Activated T-helper 17 cell treated with anti-CD3 and anti-CD28 coated beads, Interleukin-2, amount 50 U/mL, for 72 hours (primary cell): Measurements from ENCODE around the gene SLC22A12. TPM values are rescaled to one million over a fixed set of nuclear protein-coding genes. Genes with fewer than 3 reads are reported as not detected.

Experiments
- ATAC-seq: fragments of 150-1000 bp; cut with Tn5 transposase; replicated peaks from 2 replicates; pipeline ENCODE4 v1.10.0; 2021; ENCODE audit warnings: mild to moderate bottlenecking, moderate library complexity
- H3K27ac Mint-ChIP-seq: one replicate; pipeline ENCODE4 v1.8.0; 2022; ENCODE audit warnings: mixed read lengths
- H3K27me3 Mint-ChIP-seq: one replicate; pipeline ENCODE4 v1.8.0; 2022; ENCODE audit warnings: mixed read lengths
- H3K36me3 Mint-ChIP-seq: one replicate; pipeline ENCODE4 v1.8.0; 2022; ENCODE audit warnings: low read depth, mild to moderate bottlenecking, mixed read lengths
- H3K4me1 Mint-ChIP-seq: one replicate; pipeline ENCODE4 v1.8.0; 2022; ENCODE audit warnings: mixed read lengths
- H3K4me3 Mint-ChIP-seq: one replicate; pipeline ENCODE4 v1.8.0; 2022; ENCODE audit warnings: mild to moderate bottlenecking, mixed read lengths
- H3K9me3 Mint-ChIP-seq: one replicate; pipeline ENCODE4 v1.8.0; 2022; ENCODE audit warnings: mixed read lengths
- total RNA-seq, 2 donors: library from RNA; stranded (reverse); gene quantifications; one replicate each; pipeline ENCODE4 v1.2.3, GENCODE V29; 2022

The SLC22A12 gene
- total RNA-seq = not detected

DNA sequence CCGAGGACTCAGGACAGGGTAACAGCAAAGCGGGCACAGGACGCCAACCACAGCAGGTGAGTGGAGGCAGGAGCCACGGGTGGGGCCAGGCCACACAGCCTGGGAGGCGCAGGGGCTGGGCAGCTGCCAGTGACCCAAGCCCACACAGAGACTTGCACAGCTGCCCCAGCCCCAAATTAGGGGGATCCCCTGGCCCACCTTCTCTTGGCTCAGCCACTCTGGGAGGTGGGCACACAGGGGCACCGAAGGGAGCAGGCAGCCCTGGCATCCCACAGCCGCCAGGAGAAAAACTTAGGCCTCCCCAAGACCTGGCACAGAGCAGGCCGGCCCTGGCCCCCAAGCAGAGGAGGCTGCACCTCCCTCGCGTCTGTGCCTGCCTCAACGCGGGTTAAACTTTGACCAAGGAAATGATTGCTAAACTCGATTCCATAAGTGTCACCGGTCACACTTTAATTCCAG, at the start of gene SLC22A12:
TSS of gene SLC22A12 (plus strand) at position 458 of the 459 bp plus-strand sequence. CDS start 337 bp downstream, outside the sequence.
- peaks cover 22% of the 10 kb centered on the region for H3K27me3 Mint-ChIP-seq
- no peak for ATAC-seq
- H3K36me3 Mint-ChIP-seq = no peaks in the 10 kb centered on the region
- H3K9me3 Mint-ChIP-seq = peaks cover 14% of the 10 kb centered on the region
- no peaks in the 10 kb centered on the region for H3K4me1 Mint-ChIP-seq
- H3K4me3 Mint-ChIP-seq = no peak within 1 kb of the TSS
- no peak within 1 kb of the TSS for H3K27ac Mint-ChIP-seq

DNA sequence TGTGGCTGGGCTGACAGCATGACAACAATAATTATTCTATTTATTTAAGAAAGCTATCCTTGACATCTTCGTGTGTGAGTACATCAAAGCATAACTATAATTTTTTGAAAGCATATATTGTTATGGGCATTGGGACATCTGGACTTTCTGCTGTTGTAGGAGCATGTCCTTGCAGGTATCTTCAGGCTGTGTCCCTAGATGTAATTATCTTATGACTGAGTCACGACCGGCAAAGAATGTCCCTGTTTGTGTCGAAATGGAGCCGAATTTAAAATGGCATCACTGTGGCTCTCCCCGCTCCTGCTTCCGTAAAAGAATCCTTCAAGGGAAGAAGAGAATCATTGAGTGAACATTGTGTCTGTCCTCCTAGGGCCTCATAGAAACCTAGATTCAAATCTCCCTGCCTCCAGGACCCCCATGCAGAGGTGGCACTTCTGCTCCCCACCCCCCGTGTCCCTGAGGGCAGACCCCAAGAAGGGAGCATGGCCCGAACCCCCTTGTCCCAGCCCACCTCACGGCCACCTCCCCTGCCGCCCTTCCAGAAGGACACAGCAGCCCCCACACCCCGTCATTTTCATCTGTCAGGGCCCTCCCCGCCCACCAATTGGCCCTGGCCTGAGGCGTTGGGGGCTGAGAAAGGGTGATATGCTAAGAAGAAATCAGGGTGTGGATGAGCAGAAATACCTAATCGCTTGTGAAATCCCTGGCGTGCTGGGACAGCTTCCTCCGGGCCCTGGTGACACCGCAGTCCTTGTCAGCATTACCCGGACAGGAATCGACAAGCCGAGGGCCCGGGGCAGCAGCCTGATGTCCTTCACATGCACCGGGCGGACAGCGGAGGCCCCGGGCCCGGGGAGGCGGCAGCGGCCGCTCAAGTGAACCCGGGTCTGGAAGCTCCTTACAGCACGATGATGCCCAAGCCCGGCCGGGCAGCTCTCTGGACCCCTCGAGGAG, 48.6 kb upstream of the SLC22A12 start:
- no peaks in the 10 kb centered on the region for H3K36me3 Mint-ChIP-seq
- no peak for ATAC-seq
- H3K9me3 Mint-ChIP-seq = no peaks in the 10 kb centered on the region
- H3K27me3 Mint-ChIP-seq = peaks cover 23% of the 10 kb centered on the region
- no peaks in the 10 kb centered on the region for H3K4me1 Mint-ChIP-seq
- no peak overlapping the region for H3K4me3 Mint-ChIP-seq
- H3K27ac Mint-ChIP-seq = no peak overlapping the region

DNA sequence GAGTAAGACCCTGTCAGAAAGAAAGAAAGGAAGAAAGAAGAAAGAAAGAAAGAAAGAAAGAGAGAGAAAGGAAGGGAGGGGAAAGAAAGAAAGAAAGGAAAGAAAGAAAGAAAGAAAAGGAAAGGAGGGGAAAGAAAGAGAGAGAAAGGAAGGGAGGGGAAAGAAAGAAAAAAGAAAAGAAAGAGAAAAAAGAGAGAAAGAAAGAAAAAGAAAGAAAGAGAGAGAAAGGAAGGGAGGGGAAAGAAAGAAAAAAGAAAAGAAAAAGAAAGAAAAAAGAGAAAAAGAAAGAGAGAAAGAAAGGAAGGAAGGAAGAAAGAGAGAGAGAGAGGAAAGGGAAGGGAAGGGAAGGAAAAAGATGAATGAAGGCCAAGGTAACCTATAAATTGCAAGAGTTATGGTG, 47.2 kb upstream of the SLC22A12 start:
- Mint-ChIP-seq H3K27me3 (peaks cover 15% of the 10 kb centered on the region), H3K4me3 (no peak overlapping the region), H3K9me3 (no peaks in the 10 kb centered on the region), H3K36me3 (no peaks in the 10 kb centered on the region), H3K27ac (no peak overlapping the region), H3K4me1 (no peaks in the 10 kb centered on the region)
- no peak for ATAC-seq

DNA sequence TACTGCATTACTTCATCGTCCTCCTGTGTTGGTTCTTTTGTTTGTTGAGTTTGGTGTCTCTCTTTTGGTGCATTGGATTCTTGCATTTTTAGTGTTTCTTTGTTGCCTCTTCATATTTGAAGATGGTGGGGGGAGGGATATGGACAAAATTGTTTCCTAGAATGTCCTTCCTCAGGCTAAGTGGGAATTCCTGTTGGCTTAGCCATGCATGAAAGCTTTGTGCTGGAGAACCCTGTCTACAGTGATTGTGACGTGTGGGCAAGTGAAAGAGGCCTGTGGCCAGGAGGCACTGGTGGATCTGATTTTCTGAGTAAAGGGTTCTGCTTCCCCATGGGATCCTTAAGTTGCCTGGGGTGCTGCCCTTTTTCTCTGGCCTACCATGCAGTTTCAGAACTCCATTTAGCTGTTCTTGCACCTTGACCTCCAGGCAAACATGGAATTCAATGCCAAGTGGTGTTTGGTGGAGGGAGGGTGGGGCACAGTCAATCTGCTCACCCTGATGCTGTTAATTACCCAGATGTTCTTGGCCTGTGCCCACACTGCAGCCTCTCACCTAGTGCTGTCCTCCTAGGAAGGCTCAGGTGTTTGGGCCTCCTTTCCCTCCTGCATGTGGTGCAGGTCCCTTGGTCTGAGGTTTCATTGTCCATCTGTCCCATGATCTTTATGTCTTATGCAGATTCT, 46.3 kb upstream of the SLC22A12 start:
- Mint-ChIP-seq H3K9me3 (no peaks in the 10 kb centered on the region), H3K4me1 (no peaks in the 10 kb centered on the region), H3K27me3 (peaks cover 9% of the 10 kb centered on the region), H3K4me3 (no peak overlapping the region), H3K27ac (no peak overlapping the region), H3K36me3 (no peaks in the 10 kb centered on the region)
- ATAC-seq = no peak

DNA sequence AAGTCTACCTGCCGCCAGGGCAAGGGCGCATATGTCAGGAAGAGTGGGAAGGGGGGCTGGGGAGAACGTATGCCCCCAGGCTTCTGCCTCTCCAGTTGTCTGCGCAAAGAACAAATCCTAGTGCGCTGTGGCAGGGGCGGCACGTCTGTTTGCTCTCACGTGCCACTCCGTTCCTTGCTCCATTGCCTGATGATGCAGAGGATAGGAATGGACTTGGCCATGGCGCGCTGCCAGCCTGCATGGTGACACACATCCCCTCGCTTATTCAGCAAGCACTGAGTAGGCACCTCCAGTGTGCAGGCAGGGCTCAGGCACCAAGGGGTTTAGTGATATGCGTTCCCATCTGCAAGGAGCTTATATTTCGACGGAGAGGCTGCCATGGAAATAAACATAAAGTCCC, 45.4 kb upstream of the SLC22A12 start:
- Mint-ChIP-seq H3K27me3 (peaks cover 9% of the 10 kb centered on the region), H3K27ac (no peak overlapping the region), H3K9me3 (no peaks in the 10 kb centered on the region), H3K4me3 (no peak overlapping the region), H3K4me1 (no peaks in the 10 kb centered on the region), H3K36me3 (no peaks in the 10 kb centered on the region)
- no peak for ATAC-seq

DNA sequence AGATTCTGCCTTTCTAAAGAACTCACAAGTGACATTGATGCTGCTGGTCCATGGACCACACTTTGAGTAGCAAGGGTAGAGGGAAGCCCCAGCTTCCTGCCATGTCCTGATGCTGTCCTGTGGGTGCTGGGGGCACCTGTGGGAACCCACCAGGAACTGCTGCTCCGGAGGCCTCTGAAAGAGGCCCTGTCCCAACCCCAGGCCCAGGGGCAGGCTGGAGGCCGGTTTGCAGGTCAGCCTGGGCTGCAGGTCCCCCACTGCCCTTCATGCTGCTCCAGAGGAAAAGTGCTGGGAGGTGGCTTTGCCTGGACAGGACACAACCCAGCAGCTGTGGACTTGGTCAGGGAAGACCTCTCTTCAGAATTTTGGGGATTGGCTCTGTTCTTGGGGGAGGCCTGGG, 44.8 kb upstream of the SLC22A12 start:
- no peak overlapping the region for H3K4me3 Mint-ChIP-seq
- H3K36me3 Mint-ChIP-seq = no peaks in the 10 kb centered on the region
- no peak for ATAC-seq

DNA sequence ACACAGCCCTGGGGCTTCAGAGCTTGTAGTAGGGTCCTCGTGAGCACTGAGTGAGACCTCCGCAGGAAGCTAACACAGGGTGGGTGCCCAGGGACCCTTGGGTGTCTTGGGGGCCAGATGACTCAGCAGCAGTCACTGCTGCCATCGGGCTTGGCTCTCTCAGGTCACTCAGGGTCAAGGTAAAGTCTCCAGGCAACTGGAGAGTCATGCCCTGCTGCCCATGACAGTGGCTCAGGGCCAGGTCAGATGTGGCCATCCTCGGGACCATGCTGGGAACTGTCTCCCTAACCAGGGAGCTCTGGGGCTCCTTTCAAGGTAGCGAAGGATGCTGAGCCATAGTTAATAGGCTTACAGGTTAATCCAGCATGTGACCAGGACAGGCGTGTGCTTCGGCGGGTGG, 44.4 kb upstream of the SLC22A12 start:
- Mint-ChIP-seq H3K9me3 (no peaks in the 10 kb centered on the region), H3K27me3 (peaks cover 6% of the 10 kb centered on the region), H3K27ac (no peak overlapping the region), H3K36me3 (no peaks in the 10 kb centered on the region), H3K4me3 (no peak overlapping the region), H3K4me1 (no peaks in the 10 kb centered on the region)
- ATAC-seq = no peak

More for the DNA sequence above, 44.8 kb upstream of the SLC22A12 start:
- Mint-ChIP-seq H3K9me3 (no peaks in the 10 kb centered on the region), H3K27ac (no peak overlapping the region), H3K4me1 (no peaks in the 10 kb centered on the region), H3K27me3 (peaks cover 9% of the 10 kb centered on the region)

DNA sequence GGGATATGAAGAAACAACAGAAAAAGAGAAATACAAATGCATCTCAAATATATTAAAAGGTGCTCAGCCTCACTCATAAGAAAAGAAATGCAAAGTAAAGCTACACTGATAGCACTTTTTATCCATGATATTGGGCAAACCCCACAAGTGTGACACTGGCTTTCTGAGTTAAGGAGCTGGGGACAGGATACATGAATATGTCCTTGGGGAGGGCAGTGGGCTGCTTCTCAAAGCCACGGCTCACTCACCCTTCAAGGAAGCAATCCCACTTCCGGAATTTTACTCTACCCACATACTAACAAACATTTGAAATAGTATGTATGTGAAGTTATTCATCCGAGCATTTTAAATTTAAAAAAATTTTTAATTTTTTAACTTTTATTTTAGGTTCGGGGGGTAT, 41.1 kb upstream of the SLC22A12 start:
- Mint-ChIP-seq H3K36me3 (no peaks in the 10 kb centered on the region), H3K27me3 (peaks cover 3% of the 10 kb centered on the region), H3K27ac (no peak overlapping the region), H3K4me3 (no peak overlapping the region), H3K4me1 (no peaks in the 10 kb centered on the region), H3K9me3 (no peaks in the 10 kb centered on the region)
- ATAC-seq = no peak

DNA sequence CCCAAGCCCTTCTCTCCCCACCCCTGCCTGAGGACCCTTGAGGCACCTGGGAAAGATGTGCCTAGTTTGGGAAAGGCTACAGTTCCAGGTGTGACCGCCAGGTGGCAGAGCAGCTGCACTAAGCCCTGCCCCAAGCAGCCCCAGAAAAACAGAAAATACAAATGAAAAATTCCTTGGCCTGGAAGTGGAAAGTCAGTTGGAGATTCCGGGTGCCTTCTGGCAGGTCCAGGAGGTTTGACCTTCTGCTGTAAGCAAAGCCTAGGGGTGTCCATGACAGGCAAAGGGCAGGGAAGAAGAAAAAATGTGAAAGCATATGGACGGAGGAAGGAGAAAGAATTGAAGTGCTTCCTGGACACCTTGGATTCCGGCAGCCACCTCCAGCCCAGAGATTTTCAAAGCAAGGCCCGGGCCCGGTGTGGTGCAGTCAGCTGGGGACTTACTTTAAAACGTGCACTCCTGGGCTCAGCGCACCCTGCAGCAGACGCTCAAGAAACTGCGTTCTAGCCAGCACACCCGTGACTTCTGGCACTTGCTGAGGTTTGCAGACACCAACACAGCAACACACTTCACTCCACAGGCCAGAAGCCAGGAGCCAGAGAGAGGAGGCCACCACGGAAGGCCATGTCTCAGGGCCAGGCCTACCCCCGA, 37.3 kb upstream of the SLC22A12 start:
- no peak overlapping the region for H3K4me3 Mint-ChIP-seq
- no peaks in the 10 kb centered on the region for H3K36me3 Mint-ChIP-seq
- H3K9me3 Mint-ChIP-seq = no peaks in the 10 kb centered on the region
- peak; percentile 47 for ATAC-seq
- H3K4me1 Mint-ChIP-seq = no peaks in the 10 kb centered on the region
- no peak overlapping the region for H3K27ac Mint-ChIP-seq
- H3K27me3 Mint-ChIP-seq = peaks cover 7% of the 10 kb centered on the region

DNA sequence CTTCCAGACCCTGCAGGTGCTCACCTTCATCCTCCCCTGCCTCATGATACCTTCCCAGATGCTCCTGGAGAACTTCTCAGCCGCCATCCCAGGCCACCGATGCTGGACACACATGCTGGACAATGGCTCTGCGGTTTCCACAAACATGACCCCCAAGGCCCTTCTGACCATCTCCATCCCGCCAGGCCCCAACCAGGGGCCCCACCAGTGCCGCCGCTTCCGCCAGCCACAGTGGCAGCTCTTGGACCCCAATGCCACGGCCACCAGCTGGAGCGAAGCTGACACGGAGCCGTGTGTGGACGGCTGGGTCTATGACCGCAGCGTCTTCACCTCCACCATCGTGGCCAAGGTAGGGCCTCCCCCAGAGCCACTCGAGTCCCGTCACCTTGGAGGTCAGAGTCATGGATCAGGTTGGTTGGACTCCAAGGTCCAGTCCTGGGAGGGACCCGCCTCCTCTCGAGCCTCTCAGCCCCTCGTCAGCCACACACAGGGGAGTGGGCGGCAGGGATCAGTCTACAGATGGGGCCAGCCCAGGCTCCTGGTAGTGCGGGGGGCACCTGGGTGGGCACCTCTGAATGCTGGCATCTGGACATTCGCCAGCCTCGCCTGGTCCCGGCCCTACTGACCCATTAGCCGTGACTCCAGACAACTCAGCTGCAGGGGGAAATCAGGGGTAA, 34.8 kb upstream of the SLC22A12 start:
- Mint-ChIP-seq H3K9me3 (no peaks in the 10 kb centered on the region), H3K27ac (no peak overlapping the region), H3K4me1 (no peaks in the 10 kb centered on the region), H3K27me3 (peaks cover 4% of the 10 kb centered on the region), H3K4me3 (no peak overlapping the region), H3K36me3 (no peaks in the 10 kb centered on the region)
- ATAC-seq = no peak

DNA sequence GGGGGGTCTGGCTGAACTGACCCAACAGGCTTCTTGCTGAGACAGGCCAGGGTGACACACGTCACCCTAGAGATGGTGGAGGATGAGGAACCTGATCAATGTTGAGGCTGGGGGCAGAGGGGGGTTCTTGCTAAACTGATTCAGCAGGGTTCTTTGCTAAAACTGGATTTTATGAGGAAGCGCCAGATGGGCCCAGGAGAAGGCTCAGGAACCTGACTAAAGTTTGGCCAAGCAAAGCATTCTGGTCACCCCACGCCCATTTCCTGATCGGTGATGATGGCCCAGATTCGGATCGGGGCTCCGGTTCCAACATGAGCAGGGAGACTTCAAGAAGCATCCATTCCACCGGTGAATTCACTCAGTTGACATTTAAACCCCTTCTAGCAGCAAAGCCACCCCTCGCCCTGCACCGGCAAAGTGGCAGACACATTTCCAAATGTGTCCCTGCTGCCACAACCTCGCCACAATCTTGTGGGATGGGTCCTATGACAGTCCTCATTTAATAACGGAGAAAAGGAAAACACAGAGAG, 34.2 kb upstream of the SLC22A12 start:
- Mint-ChIP-seq H3K27me3 (peaks cover 4% of the 10 kb centered on the region), H3K4me3 (no peak overlapping the region), H3K36me3 (no peaks in the 10 kb centered on the region), H3K27ac (no peak overlapping the region), H3K4me1 (no peaks in the 10 kb centered on the region), H3K9me3 (no peaks in the 10 kb centered on the region)
- ATAC-seq = no peak

DNA sequence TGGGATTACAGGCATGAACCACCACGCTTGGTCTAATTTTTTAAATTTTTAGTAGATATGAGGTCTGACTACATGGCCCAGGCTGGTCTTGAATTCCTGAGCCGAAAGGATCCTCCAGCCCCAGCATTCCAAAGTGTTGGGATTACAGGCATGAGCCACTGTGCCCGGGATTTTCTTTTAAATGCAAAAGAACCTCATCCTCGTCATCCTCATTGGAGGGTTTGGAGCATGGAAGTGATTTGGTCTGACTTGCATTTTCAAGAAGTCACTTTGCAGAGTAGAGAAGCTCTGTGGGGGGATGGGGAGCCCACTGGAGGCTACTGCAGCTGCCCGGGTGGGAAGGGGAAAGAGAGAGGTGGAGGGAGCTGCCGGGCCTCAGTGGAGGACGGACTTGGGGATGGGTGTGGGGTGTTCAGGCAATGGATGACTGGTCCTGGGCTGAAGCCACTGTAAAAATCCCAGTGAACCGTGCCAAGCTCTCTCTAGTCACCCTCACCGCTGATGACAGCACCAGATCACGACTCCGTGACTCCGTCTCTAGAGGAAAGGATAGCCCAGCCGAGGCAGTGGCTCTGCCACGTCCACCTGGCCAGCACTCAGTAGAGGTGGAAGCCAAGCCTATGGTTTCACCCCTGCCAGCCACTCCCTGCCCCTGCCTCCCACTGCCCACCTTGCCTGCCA, 32.8 kb upstream of the SLC22A12 start:
- no peaks in the 10 kb centered on the region for H3K36me3 Mint-ChIP-seq
- H3K27ac Mint-ChIP-seq = no peak overlapping the region
- no peaks in the 10 kb centered on the region for H3K9me3 Mint-ChIP-seq
- no peak overlapping the region for H3K4me3 Mint-ChIP-seq
- no peak for ATAC-seq
- peaks cover 4% of the 10 kb centered on the region for H3K27me3 Mint-ChIP-seq
- H3K4me1 Mint-ChIP-seq = no peaks in the 10 kb centered on the region

DNA sequence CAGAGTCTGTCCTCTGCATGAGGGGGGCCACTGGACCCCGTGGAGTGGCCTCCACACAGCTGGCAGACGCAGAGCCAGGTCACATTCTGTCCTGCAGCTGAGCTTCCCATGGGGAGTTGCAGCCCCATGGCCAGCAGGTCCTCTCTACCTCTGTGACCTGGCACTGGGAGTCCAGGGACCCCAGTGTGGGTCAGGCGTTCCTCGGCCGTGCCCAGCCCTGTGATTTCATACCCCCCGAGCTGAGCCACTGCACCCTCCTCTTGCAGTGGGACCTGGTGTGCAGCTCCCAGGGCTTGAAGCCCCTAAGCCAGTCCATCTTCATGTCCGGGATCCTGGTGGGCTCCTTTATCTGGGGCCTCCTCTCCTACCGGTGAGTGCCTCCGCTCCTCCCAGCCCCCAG, 32.2 kb upstream of the SLC22A12 start:
- no peak overlapping the region for H3K27ac Mint-ChIP-seq
- H3K36me3 Mint-ChIP-seq = no peaks in the 10 kb centered on the region
- no peak for ATAC-seq
- H3K4me3 Mint-ChIP-seq = no peak overlapping the region
- no peaks in the 10 kb centered on the region for H3K9me3 Mint-ChIP-seq
- H3K4me1 Mint-ChIP-seq = no peaks in the 10 kb centered on the region
- H3K27me3 Mint-ChIP-seq = peaks cover 4% of the 10 kb centered on the region
